Endothelial cell of hepatic sinusoid (primary cell): ENCODE data around the gene ASB4.
"Not testable (repeated sequence)": the region's sequence is repeated elsewhere in the genome, so short reads cannot be mapped to it uniquely, and the experiment has no call there.

ENCODE experiments used
- in situ Hi-C: cut with HindIII; loops from 2 replicates; pipeline ENCODE4 v1.10.0; 2017; ENCODE audit warnings: low sequenced_read_pairs

The ASB4 gene

GRCh38 chr7:95549818-95550529 is 64.2 kb downstream of the ASB4 start:
- in situ Hi-C loops = no loop called here

- in situ Hi-C loops = no loop called here
These were observed 64.8 kb downstream of the ASB4 start for GRCh38 chr7:95550546-95550945.

GRCh38 chr7:95552010-95552926 is 66.5 kb downstream of the ASB4 start:
- in situ Hi-C loops = not testable (repeated sequence)

- in situ Hi-C loops = no loop called here
These were observed 68.2 kb downstream of the ASB4 start for GRCh38 chr7:95553939-95554338.

- in situ Hi-C loops = loop anchor here (5.0 kb wide), 1 partner anchor 36 kb away; no protein-coding TSS in a partner anchor
These were observed 71.0 kb downstream of the ASB4 start for GRCh38 chr7:95556777-95557176.

- in situ Hi-C loops = loop anchor here (5.0 kb wide), 1 partner anchor 33 kb away; no protein-coding TSS in a partner anchor
These were observed 73.1 kb downstream of the ASB4 start for GRCh38 chr7:95558864-95559263.

- in situ Hi-C loops = no loop called here
These were observed 74.9 kb downstream of the ASB4 start for GRCh38 chr7:95560674-95561073.

GRCh38 chr7:95569720-95570119 is 84.0 kb downstream of the ASB4 start:
- in situ Hi-C loops = loop anchor here (5.0 kb wide), 2 partner anchors 53 to 62 kb away; no protein-coding TSS in a partner anchor

GRCh38 chr7:95577137-95577536 is 91.4 kb downstream of the ASB4 start:
- in situ Hi-C loops = no loop called here

GRCh38 chr7:95578299-95578855 is 92.6 kb downstream of the ASB4 start:
- in situ Hi-C loops = no loop called here

GRCh38 chr7:95579318-95579717 is 93.6 kb downstream of the ASB4 start:
- in situ Hi-C loops = no loop called here

GRCh38 chr7:95581467-95581866 is 95.7 kb downstream of the ASB4 start:
- in situ Hi-C loops = no loop called here

- in situ Hi-C loops = no loop called here
These were observed 97.0 kb downstream of the ASB4 start for GRCh38 chr7:95582578-95583293.

- in situ Hi-C loops = no loop called here
These were observed 98.3 kb downstream of the ASB4 start for GRCh38 chr7:95583834-95584621.

GRCh38 chr7:95584769-95585425 is 99.2 kb downstream of the ASB4 start:
- in situ Hi-C loops = no loop called here

- in situ Hi-C loops = no loop called here
These were observed 99.7 kb downstream of the ASB4 start for GRCh38 chr7:95585426-95585789.

GRCh38 chr7:95586951-95587301 is 101.2 kb downstream of the ASB4 start:
- in situ Hi-C loops = no loop called here

GRCh38 chr7:95589031-95589430 is 103.3 kb downstream of the ASB4 start:
- in situ Hi-C loops = no loop called here

- in situ Hi-C loops = loop anchor here (5.0 kb wide), 1 partner anchor 32 kb away; no protein-coding TSS in a partner anchor
These were observed 104.0 kb downstream of the ASB4 start for GRCh38 chr7:95589766-95590165.
